Activated naive CD8-positive, alpha-beta T cell (primary cell): ENCODE data around the gene ARHGEF16.

Experiments used
- H3K27ac Mint-ChIP-seq: one replicate; pipeline ENCODE4 v1.8.0; 2021; ENCODE audit warnings: mixed read lengths
- H3K27me3 Mint-ChIP-seq: one replicate; pipeline ENCODE4 v1.8.0; 2021; ENCODE audit warnings: mixed read lengths
- H3K36me3 Mint-ChIP-seq: one replicate; pipeline ENCODE4 v1.8.0; 2021; ENCODE audit warnings: mixed read lengths
- H3K4me1 Mint-ChIP-seq: one replicate; pipeline ENCODE4 v1.8.0; 2021; ENCODE audit warnings: low read depth, mixed read lengths
- H3K4me3 Mint-ChIP-seq: one replicate; pipeline ENCODE4 v1.8.0; 2021; ENCODE audit warnings: mild to moderate bottlenecking, mixed read lengths
- H3K9me3 Mint-ChIP-seq: one replicate; pipeline ENCODE4 v1.8.0; 2021; ENCODE audit warnings: low read depth, mixed read lengths

ARHGEF16 gene

DNA sequence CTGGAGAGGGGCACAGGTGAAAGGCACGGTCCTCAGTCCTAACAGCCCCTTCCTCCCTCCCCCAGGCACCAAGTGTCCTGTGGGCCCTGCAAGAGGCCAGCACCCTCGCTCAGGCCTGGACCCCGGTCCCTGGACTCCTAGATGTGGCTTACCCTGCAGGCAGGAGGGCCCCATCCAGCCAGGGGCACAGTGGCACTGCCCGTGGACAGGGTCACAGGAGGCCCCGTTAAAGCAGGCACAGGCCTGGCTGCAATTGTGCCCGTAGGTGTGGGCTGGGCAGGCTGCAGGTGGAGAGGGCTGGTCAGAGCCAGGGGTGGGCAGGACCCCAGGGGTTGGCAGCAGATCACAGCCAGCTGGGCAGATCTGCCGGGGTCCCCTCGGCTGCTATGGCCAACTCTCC, 44.5 kb downstream of the ARHGEF16 start:
- no peaks in the 10 kb centered on the region for H3K9me3 Mint-ChIP-seq
- H3K4me1 Mint-ChIP-seq: no peaks in the 10 kb centered on the region

GRCh38 chr1:3499611-3500010, 45.1 kb downstream of the ARHGEF16 start:
- no peaks in the 10 kb centered on the region for H3K4me1 Mint-ChIP-seq
- H3K27ac Mint-ChIP-seq: no peak overlapping the region
- H3K4me3 Mint-ChIP-seq: no peak overlapping the region
- no peaks in the 10 kb centered on the region for H3K27me3 Mint-ChIP-seq
- no peaks in the 10 kb centered on the region for H3K36me3 Mint-ChIP-seq
- no peaks in the 10 kb centered on the region for H3K9me3 Mint-ChIP-seq

More for the DNA sequence above, 44.5 kb downstream of the ARHGEF16 start:
- H3K4me3 Mint-ChIP-seq: no peak overlapping the region
- no peaks in the 10 kb centered on the region for H3K27me3 Mint-ChIP-seq
- no peaks in the 10 kb centered on the region for H3K36me3 Mint-ChIP-seq
- no peak overlapping the region for H3K27ac Mint-ChIP-seq

DNA sequence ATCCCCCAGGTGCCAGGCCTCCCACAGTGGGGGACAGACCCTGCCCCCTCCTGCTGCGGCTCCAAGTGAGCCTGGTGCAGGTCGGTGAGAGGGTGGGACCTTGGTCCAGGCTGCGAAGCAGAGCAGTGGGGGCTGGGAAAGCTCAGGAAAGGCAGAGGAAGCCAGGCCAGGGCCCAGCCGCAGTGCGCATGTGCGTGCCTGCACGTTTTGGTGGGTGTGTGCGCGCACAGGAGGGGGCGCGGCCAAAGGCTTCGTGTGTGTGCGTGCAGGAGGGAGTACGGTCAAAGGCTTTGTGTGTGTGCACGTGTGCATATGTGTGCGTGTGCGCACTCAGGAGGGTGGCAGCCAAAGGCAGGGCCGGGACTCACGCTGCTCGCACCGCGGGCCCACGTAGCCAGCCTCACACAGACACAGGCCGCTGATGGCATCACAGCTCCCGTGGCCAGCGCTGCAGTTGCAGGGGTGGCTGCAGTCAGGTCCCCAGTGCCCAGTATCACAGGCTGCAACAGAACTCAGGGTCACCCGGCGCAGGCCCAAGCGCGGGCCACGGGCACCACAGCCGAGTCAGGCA, 45.9 kb downstream of the ARHGEF16 start:
- H3K27ac Mint-ChIP-seq: no peak overlapping the region
- no peaks in the 10 kb centered on the region for H3K4me1 Mint-ChIP-seq
- H3K4me3 Mint-ChIP-seq: no peak overlapping the region
- H3K27me3 Mint-ChIP-seq: no peaks in the 10 kb centered on the region
- no peaks in the 10 kb centered on the region for H3K9me3 Mint-ChIP-seq
- H3K36me3 Mint-ChIP-seq: no peaks in the 10 kb centered on the region

GRCh38 chr1:3501437-3501836, 47.0 kb downstream of the ARHGEF16 start:
- no peaks in the 10 kb centered on the region for H3K9me3 Mint-ChIP-seq
- H3K27me3 Mint-ChIP-seq: no peaks in the 10 kb centered on the region
- H3K27ac Mint-ChIP-seq: no peak overlapping the region
- H3K4me3 Mint-ChIP-seq: no peak overlapping the region
- H3K36me3 Mint-ChIP-seq: no peaks in the 10 kb centered on the region
- no peaks in the 10 kb centered on the region for H3K4me1 Mint-ChIP-seq

- Mint-ChIP-seq H3K27ac (no peak overlapping the region), H3K4me3 (no peak overlapping the region), H3K36me3 (no peaks in the 10 kb centered on the region), H3K4me1 (no peaks in the 10 kb centered on the region), H3K27me3 (no peaks in the 10 kb centered on the region), H3K9me3 (no peaks in the 10 kb centered on the region)
These were observed 47.6 kb downstream of the ARHGEF16 start for GRCh38 chr1:3501856-3502640.

- no peaks in the 10 kb centered on the region for H3K9me3 Mint-ChIP-seq
- no peaks in the 10 kb centered on the region for H3K27me3 Mint-ChIP-seq
- no peaks in the 10 kb centered on the region for H3K36me3 Mint-ChIP-seq
- no peak overlapping the region for H3K4me3 Mint-ChIP-seq
- no peaks in the 10 kb centered on the region for H3K4me1 Mint-ChIP-seq
- H3K27ac Mint-ChIP-seq: no peak overlapping the region
These were observed 48.4 kb downstream of the ARHGEF16 start for GRCh38 chr1:3502641-3503524.

DNA sequence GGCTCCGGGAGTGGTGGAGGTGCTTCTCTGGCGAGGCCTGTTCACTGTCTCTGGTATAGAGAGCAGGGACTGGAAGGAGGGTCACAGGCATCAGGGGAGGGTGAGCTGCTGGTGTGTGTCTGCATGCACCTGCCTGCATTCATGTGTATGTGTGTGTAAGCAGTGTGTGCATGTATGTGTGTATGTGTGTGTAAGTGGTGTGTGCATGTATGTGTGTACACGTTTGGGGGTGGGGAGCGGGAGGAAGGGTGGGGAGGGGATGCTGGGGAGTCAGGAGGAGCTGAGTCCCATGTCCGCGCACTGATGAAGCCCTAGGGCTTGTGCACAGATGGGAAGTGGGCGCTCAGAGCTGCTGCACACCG, 49.0 kb downstream of the ARHGEF16 start:
- Mint-ChIP-seq H3K27me3 (no peaks in the 10 kb centered on the region), H3K4me3 (no peak overlapping the region), H3K27ac (no peak overlapping the region), H3K36me3 (no peaks in the 10 kb centered on the region), H3K4me1 (no peaks in the 10 kb centered on the region), H3K9me3 (no peaks in the 10 kb centered on the region)

GRCh38 chr1:3504151-3504821, 49.8 kb downstream of the ARHGEF16 start:
- H3K4me1 Mint-ChIP-seq: no peaks in the 10 kb centered on the region
- no peak overlapping the region for H3K4me3 Mint-ChIP-seq
- no peaks in the 10 kb centered on the region for H3K36me3 Mint-ChIP-seq
- H3K27ac Mint-ChIP-seq: no peak overlapping the region
- H3K9me3 Mint-ChIP-seq: no peaks in the 10 kb centered on the region
- H3K27me3 Mint-ChIP-seq: no peaks in the 10 kb centered on the region

GRCh38 chr1:3504822-3505153, 50.3 kb downstream of the ARHGEF16 start:
- no peaks in the 10 kb centered on the region for H3K36me3 Mint-ChIP-seq
- no peaks in the 10 kb centered on the region for H3K4me1 Mint-ChIP-seq
- no peak overlapping the region for H3K4me3 Mint-ChIP-seq
- no peak overlapping the region for H3K27ac Mint-ChIP-seq
- H3K9me3 Mint-ChIP-seq: no peaks in the 10 kb centered on the region
- no peaks in the 10 kb centered on the region for H3K27me3 Mint-ChIP-seq

GRCh38 chr1:3505161-3505560, 50.7 kb downstream of the ARHGEF16 start:
- Mint-ChIP-seq H3K27ac (no peak overlapping the region), H3K4me1 (no peaks in the 10 kb centered on the region), H3K36me3 (no peaks in the 10 kb centered on the region), H3K4me3 (no peak overlapping the region), H3K9me3 (no peaks in the 10 kb centered on the region), H3K27me3 (no peaks in the 10 kb centered on the region)

DNA sequence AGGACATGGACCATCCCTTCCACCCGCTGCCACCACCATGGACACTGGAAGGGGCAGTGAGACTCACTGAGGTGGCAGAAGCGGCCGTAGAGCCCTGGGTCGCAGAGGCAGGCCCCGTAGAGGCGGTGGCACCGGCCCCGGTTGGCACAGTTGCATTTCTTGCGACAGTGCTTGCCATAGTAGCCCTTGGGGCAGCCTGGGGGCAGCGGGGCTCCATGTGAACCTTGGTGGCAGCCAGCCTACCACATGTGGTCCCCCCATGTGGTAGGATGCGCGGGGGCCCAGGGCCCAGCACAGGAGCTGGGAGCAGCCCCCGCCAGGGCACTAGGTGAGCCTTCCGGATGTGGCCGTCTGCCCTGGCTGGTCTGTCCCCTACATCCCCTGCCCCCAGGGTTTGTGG, 51.6 kb downstream of the ARHGEF16 start:
- Mint-ChIP-seq H3K27ac (no peak overlapping the region), H3K4me1 (no peaks in the 10 kb centered on the region), H3K4me3 (no peak overlapping the region), H3K9me3 (no peaks in the 10 kb centered on the region), H3K27me3 (no peaks in the 10 kb centered on the region), H3K36me3 (no peaks in the 10 kb centered on the region)

- no peaks in the 10 kb centered on the region for H3K9me3 Mint-ChIP-seq
- no peak overlapping the region for H3K4me3 Mint-ChIP-seq
- H3K36me3 Mint-ChIP-seq: no peaks in the 10 kb centered on the region
- no peak overlapping the region for H3K27ac Mint-ChIP-seq
- H3K27me3 Mint-ChIP-seq: no peaks in the 10 kb centered on the region
- H3K4me1 Mint-ChIP-seq: no peaks in the 10 kb centered on the region
These were observed 52.5 kb downstream of the ARHGEF16 start for GRCh38 chr1:3506943-3507342.

DNA sequence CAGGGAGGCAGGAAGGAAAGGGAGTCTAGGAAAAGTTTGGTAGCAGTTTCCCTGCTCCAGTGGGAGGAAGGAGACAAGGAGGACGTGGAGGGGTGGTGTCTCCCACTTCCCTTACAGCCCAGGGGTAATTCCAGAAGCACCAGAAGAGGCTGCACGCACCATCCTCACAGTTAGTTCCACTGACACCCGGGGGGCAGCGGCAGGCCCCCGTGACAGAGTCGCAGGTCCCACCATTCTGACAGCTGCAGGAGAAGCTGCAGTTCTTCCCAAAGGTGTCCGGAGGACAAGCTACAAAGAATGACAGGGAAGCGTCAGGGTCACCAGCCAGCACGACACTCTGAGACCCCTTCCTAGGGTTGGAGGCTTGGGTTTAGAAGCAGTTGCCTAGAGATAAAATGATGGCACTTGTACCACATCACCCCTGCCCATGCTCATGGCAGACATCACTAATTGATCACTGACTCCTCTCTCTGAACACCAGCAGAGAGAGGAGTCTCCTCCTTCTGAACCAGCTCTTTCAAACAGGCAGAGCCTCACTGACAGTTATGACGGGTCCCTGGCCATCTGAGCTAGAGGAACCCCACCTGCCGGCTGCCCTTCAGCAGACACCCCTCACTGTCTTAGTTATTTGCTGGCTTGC, 53.3 kb downstream of the ARHGEF16 start:
- no peak overlapping the region for H3K4me3 Mint-ChIP-seq
- no peaks in the 10 kb centered on the region for H3K9me3 Mint-ChIP-seq
- no peaks in the 10 kb centered on the region for H3K27me3 Mint-ChIP-seq
- H3K4me1 Mint-ChIP-seq: no peaks in the 10 kb centered on the region
- no peaks in the 10 kb centered on the region for H3K36me3 Mint-ChIP-seq
- H3K27ac Mint-ChIP-seq: no peak overlapping the region

GRCh38 chr1:3508757-3509415, 54.4 kb downstream of the ARHGEF16 start:
- no peaks in the 10 kb centered on the region for H3K27me3 Mint-ChIP-seq
- H3K4me1 Mint-ChIP-seq: no peaks in the 10 kb centered on the region
- H3K4me3 Mint-ChIP-seq: no peak overlapping the region
- H3K36me3 Mint-ChIP-seq: no peaks in the 10 kb centered on the region
- no peak overlapping the region for H3K27ac Mint-ChIP-seq
- no peaks in the 10 kb centered on the region for H3K9me3 Mint-ChIP-seq
